IPS-18c (cell line): ENCODE data around the gene MS4A6E.
"Not testable (repeated sequence)": the region's sequence is repeated elsewhere in the genome, so short reads cannot be mapped to it uniquely, and the experiment has no call there.

Source experiments
- H3K4me3 ChIP-seq: 2 replicates; pipeline ENCODE4 v1.7.0; 2013; ENCODE audit warnings: low read depth, mild to moderate bottlenecking, low read length, moderate library complexity; ENCODE audit not compliant: insufficient read depth
- H3K9me3 ChIP-seq: one replicate; pipeline ENCODE4 v1.6.1; 2013; ENCODE audit warnings: mild to moderate bottlenecking, low read length, moderate library complexity; ENCODE audit not compliant: control insufficient read depth, insufficient read depth

Gene MS4A6E, protein sequence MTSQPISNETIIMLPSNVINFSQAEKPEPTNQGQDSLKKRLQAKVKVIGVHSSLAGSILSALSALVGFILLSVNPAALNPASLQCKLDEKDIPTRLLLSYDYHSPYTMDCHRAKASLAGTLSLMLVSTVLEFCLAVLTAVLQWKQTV

DNA sequence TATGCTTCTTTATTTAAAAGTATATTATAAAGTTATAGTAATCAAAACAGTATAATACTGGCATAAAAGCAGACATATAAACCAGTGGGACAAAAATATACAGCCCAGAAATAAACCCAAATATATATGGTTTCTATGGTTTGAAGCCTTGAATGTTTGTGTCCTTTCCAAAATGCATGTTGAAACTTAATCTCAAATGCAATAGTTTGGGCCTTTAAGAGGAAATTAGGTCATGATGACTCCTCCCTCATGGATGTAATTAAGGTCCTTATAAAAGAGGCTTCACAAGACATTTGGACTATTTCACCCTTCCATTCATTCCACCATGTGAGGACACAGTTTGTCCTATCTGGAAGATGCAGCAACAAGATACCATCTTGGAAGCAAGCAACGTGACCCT, at the start of gene MS4A6E:
Gene MS4A6E, plus strand, starts transcription at position 301 of the 400 bp plus-strand sequence. CDS start 7,641 bp downstream, outside the sequence.
- no peaks in the 10 kb centered on the region for H3K9me3 ChIP-seq
- H3K4me3 ChIP-seq = no peak within 1 kb of the TSS

DNA sequence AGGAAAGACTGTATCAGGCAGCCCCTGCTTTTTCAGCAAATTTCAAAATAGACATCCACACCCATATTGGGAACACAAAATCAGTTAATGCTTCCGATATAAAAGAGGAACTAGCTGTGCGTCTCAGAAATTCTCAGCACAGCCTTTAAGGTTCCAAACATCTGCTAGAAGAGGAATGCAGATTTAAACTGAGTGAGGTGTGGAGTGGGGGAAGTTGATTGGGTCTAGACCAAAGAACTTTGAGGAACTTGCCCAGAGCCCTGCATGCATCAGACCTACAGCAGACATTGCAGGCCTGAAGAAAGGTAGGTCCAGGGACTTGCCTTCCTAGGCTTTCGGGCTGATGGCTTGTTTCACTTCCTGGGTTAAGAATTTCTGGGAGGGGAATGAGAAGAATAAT, 46.6 kb upstream of the MS4A6E start, which contains the start of gene MS4A4A:
Gene MS4A4A, plus strand, starts transcription at position 255 of the 400 bp plus-strand sequence. Its CDS starts 10 bp downstream, at position 265.
- H3K4me3 ChIP-seq = no peak within 1 kb of the TSS
- H3K9me3 ChIP-seq = peaks cover 3% of the 10 kb centered on the region

DNA sequence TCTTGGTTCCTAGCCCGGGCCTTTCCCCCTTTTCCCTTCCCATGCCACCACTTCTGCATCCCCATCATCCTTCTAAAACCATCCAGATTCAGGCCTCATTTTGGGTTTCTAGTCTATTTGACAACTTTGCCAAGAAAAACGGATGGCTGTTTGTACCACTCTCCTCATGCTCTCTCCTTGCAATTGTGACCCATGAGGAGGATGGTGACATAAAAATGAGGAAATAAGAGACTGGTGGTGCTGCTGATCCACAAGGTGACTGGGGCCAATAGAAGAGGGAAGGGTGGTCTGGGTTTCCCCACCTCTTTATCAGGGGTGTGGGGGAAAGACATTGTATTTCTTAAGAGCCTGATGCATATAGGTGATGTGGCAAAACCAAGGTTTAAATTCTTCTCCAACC, 45.6 kb upstream of the MS4A6E start:
- H3K9me3 ChIP-seq = peaks cover 3% of the 10 kb centered on the region
- no peak overlapping the region for H3K4me3 ChIP-seq

DNA sequence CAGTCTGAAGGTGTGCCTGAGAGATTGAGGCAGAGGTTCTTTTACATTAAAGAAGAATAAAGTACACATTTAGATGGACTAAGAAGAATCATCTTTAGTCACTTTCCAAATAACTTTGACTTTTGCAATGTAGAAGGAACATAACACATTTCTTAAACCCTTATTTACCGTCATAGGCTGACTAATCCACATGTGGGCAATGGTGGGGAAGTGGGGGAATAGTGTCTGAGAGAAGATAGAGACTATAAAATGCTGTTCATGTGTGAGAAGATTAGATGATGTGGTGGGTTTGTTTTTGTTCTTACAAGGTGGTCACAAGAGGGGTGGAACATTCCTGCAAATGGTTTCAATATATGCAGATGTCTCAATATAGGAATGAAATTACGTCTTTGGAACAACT, 44.8 kb upstream of the MS4A6E start:
- Histone ChIP-seq H3K9me3 (no peaks in the 10 kb centered on the region), H3K4me3 (no peak overlapping the region)

DNA sequence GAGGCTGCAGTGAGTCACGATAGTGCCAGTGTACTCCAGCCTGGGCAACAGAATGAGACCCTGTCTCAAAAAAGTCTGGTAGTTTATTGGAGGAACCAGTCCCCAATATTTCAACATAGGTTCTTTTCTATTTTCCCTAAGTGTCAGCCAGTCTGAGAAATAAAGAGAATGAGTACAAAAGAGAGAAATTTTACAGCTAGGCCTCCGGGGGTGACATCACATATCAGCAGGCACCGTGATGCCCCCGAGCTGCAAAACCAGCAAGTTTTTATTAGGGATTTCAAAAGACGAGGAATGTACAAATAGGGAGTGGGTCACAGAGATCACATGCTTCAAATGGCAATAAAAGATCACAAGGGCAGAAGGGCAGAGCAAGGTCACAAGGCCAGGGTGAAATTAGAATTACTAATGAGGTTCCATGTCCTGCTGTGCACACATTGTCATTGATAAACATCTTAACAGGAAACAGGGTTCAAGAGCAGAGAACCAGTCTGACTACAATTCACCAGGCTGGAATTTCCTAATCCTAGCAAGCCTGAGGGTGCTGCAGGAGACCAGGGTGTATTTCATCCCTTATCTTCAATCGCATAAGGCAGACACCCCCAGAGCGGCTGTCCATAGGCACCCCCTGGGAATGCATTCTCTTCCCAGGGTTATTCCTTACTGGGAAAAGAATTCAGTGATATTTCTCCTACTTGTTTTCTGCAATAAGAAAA, 41.5 kb upstream of the MS4A6E start:
- not testable (repeated sequence) for H3K9me3 ChIP-seq, H3K4me3 ChIP-seq

DNA sequence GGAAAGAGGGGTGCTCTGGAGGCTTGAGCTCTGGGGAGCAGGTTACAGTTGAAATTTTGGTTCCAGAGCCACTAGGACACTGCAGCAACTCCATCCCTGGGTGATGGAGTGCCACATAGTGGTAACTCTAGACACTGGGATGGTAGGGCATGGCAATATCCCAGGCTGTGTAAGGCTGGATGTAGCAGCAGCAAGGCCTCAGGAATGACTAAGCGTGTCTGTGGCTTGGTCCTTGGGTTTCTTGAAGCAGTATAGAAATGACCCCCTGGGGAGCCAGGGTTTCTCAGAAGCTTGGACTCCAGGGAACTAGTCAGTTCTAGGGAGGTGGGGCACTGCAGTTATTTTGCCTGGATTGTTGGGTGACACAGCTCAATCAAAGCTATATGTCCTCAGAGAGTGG, 38.5 kb upstream of the MS4A6E start:
- Histone ChIP-seq H3K4me3 (no peak overlapping the region), H3K9me3 (no peaks in the 10 kb centered on the region)

DNA sequence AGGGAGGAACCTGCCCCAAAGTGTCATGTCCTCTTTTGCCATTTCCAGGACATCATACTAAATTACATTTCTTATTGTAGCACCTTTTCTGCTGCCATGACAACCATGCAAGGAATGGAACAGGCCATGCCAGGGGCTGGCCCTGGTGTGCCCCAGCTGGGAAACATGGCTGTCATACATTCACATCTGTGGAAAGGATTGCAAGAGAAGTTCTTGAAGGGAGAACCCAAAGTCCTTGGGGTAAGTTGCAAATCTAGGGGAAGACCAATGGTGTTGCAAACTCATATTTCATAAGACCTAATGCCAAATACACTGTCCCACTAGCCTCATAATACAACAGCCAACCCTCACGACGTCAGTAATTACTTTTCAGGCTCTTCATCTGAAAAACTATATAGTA, 34.9 kb upstream of the MS4A6E start:
- Histone ChIP-seq H3K4me3 (no peak overlapping the region), H3K9me3 (no peaks in the 10 kb centered on the region)

DNA sequence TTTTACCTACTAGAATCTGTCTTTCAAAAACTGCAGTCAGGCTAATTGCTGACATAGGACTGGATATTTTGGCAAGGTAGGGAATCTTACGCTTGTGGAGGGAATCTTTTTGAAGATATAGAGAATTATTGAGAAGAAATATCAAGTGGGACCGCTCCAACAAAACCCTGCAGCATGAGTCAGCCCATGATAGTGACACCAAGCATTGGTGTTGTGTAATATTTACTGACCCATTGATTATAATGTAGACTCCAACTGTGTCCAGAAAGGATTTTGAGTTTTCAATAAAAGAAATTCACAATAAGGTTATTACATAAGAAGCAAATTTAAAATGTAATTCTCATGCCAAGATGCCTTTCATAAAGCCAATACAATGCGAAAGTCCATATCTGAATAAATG, 25.9 kb upstream of the MS4A6E start:
- H3K9me3 ChIP-seq = no peaks in the 10 kb centered on the region
- no peak overlapping the region for H3K4me3 ChIP-seq

DNA sequence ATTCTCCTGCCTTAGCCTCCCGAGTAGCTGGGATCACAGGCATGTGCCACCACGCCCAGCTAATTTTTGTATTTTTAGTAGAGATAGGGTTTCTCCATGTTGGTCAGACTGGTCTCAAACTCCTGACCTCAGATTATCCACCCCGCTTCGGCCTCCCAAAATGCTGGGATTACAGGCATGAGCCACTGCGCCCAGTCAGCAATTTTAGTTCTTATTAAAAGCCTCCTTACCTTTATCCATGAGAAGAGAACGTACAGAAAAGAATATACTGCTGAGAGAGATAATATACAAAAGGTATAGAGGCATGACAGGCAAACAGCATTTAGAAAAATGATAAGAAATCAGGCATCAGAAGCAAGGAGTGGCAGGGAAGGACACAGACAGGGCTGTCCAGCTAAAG, 25.2 kb upstream of the MS4A6E start:
- not testable (repeated sequence) for H3K4me3 ChIP-seq, H3K9me3 ChIP-seq

DNA sequence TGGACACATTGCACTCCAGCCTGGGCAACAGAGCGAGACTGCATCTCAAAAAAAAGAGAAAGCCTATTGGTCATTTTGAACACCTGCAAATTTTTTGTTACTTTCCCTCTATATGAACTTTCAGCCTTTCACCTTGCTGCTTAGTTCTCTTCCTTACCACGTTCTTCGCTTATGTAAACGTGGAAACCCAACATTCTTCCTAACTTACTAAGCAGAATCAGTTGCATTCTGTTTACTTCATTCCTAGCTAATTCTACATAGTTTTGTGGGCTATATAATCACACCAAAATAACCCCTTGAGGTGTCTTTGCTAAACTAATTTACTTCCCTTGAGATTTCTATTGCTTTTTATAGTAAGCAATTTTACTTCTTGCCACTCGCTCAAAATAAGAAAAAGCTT, 23.4 kb upstream of the MS4A6E start:
- H3K4me3 ChIP-seq = no peak overlapping the region
- no peaks in the 10 kb centered on the region for H3K9me3 ChIP-seq

DNA sequence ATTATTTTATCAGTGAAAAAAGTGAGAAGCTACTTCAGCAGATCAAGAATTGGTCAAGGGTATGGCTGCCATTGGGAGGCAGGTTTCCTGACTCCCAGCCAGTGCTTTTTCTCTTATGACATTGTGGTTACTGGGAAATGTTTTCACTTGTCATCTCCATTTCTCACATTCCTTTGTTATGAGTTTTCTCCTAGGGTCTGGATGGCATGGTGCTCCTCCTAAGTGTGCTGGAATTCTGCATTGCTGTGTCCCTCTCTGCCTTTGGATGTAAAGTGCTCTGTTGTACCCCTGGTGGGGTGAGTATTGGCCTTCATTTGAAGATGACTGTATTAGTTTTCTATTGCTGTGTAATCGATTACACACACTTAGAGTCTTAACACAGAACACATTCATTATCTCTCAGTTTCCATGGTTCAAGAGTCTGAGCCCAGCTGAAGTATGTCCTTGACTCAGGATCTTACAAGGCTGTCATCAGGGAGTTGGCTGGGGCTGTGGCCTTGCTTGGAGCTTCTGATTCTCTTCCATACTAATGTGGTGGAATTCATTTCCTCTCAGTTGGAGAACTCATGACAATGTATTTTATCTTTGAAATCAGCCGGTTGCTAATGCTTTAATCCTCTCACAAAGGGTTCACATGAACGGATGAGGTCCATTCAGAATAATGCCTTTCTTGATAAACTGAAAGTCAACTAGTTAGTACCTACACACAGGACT, 21.0 kb upstream of the MS4A6E start:
- Histone ChIP-seq H3K4me3 (no peak overlapping the region), H3K9me3 (no peaks in the 10 kb centered on the region)

DNA sequence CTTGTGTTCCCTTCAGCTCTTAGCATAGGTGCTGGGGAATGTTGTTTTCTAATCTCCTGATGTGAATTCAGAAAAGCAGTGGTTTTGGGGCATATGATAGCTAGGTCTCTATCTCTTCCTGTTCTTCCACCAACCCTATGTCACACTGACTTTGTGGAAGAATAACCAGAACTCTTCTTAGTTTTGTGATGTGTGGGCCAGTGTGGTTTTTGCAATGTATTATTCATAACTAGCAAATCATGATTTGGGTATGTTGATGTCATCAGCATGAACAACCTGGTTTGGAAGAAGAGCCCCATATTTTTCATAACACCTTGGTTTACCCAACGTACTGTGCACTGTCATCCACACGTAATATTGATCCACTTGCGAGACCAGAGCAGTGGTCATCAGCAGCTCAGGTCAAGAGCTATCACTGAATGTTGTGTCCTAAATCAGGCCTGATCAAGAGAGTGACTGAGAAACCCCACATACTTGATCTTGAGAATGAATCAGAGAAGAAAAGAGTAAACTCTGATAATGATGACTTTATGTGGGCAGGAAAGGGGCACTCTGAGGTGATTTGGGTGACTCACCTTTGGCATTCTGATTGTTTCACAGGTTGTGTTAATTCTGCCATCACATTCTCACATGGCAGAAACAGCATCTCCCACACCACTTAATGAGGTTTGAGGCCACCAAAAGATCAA, 19.4 kb upstream of the MS4A6E start:
- Histone ChIP-seq H3K4me3 (no peak overlapping the region), H3K9me3 (no peaks in the 10 kb centered on the region)

DNA sequence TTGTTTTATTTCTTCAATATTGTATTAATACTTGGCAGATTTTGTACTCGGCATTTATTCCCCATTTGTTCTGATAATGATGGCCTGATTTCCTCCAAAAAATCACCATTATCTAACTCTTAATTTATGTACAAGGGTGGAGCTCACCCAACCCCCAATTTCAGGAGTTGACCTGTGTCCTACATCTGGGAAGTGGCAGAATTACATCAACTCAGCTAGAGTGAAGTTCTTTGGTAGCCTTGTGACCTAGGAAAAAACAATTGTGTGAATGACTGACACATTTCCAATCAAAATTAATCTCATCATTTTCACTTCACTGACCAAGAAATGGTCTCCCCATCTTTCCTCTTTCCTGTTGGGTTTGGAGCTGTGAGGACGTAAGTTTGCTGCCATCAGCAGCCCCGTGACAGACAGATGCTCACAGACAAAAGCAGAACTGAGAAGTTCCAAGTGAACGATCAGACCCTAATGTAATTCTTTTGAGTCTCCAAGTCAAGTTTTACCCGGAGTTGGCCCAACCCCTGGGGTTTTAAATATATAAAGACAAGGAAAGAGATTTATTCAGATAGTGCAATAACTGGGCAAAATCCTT, 16.6 kb upstream of the MS4A6E start:
- no peak overlapping the region for H3K4me3 ChIP-seq
- no peaks in the 10 kb centered on the region for H3K9me3 ChIP-seq

DNA sequence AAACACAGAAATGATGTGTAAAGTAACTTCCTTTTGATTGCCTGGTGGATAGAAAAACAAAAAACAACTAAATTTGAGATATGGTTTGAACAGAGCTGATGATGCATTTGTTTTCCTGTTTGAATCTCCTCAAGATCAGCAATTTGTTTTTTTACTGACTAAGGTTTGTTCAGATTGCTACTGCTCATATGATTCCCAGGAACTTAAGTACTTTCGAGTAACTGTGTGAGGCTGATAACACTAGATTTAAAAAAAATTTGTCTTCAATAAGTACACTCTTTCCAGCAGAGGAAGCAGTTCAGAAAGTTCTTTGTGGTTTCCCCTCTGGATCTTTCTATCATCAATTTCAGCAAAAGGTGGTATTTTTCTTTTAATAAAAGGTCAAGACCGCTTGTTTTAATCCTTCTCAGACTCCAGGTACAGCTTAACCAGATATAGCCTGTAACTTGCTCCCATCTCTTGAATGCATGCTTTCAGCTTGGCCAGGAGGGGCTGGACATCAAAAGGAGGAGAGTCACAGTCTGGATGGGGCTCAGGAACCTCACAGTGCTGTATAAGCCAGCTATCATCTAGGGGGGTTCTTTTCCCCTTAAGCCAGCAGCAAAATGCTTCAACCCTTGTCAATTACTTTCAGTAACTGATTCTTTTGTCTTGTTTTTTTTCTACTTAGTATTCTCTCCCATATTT, 12.3 kb upstream of the MS4A6E start:
- no peaks in the 10 kb centered on the region for H3K9me3 ChIP-seq
- H3K4me3 ChIP-seq = no peak overlapping the region

DNA sequence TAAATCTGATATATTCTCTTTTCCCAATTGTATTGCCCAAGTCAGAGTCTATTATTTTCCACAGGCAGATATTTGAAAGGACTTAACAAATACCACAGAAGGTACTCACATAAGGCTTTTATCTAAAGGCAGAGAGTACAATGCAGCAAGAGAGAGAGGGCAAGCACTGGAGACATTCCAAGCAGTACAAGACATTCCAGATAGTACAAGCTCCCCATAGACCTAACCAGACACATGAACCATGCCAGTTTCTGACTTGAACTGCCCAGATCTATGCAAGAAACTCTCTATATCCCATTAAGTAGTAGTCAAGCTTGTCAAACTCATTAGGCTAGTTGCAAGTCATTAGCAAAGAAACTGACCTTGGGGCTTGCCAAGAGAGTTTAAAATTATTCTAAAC, 11.2 kb upstream of the MS4A6E start:
- Histone ChIP-seq H3K4me3 (no peak overlapping the region), H3K9me3 (no peaks in the 10 kb centered on the region)

DNA sequence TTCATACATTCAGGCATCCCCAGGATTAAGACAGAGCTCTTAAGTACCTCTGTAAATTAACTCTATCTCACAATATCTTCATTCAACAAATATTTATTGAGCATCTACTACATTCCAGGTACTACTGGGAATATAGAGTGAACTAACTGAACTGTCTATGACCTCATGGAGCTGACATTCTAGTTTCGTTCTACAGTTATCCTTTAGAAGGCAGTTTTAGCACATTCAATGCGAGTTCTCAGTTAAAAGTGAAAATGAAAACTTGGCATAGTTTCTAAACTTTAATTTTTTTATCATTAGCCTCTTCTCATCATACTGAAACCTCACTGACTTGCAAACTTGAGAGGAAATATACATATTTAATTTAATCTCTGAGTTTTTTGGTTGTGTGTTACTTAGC, 10.7 kb upstream of the MS4A6E start:
- no peak overlapping the region for H3K4me3 ChIP-seq
- no peaks in the 10 kb centered on the region for H3K9me3 ChIP-seq

DNA sequence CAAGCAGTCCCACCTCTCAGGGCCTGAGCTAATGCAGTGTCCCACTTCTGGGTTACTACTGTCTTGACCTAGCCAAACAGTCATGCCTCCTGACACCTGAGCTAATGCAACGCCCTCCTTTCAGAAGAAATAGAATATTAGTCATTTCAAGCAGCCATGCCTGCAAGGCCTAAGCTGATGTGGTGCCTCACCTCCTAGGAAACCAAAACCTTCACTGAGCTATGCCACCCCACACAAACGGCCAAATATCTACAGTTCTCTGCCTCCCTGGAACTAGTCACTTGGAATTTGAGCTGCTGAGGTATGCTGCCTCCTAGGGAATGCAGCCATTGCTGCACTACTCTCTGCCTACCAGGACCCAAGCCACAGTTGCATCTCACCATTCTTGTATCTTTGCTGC, 8.3 kb upstream of the MS4A6E start:
- no peak overlapping the region for H3K4me3 ChIP-seq
- no peaks in the 10 kb centered on the region for H3K9me3 ChIP-seq
